PFSK-1 (cell line): Measurements from ENCODE around the gene CNTN4.

ENCODE experiments used
- FOXP2 ChIP-seq: optimal IDR thresholded peaks from 2 replicates; pipeline ENCODE3; 2011; ENCODE audit warnings: borderline replicate concordance, control low read depth, inconsistent platforms; ENCODE audit not compliant: insufficient read depth; ENCODE audit errors: extremely low read length, extremely low read depth
- POLR2AphosphoS5 ChIP-seq: IDR thresholded peaks from 2 replicates; pipeline ENCODE4 v1.6.1; 2012; ENCODE audit warnings: low read depth, mild to moderate bottlenecking, control low read depth, low read length, moderate library complexity
- SIN3A ChIP-seq: IDR thresholded peaks from 2 replicates; pipeline ENCODE4 v1.6.1; 2012; ENCODE audit warnings: mild to moderate bottlenecking, low read length, moderate library complexity, borderline replicate concordance; ENCODE audit not compliant: insufficient read depth
- TAF1 ChIP-seq: IDR thresholded peaks from 2 replicates; pipeline ENCODE4 v1.6.1; 2012; ENCODE audit warnings: low read length, control low read depth, borderline replicate concordance; ENCODE audit not compliant: insufficient read depth
- TF ChIP-seq, protein P1 (sequence below), 2 experiments: IDR thresholded peaks; 2 replicates each; pipeline versions ENCODE4 v1.6.1 to v1.8.0; 2011 to 2012; ENCODE audit warnings: low read depth in 2 of 2, low read length in 2 of 2, control low read depth in 1 of 2, inconsistent platforms in 1 of 2, mild to moderate bottlenecking in 1 of 2, moderate library complexity in 1 of 2; ENCODE audit not compliant: insufficient read depth in 1 of 2

Gene CNTN4

DNA sequence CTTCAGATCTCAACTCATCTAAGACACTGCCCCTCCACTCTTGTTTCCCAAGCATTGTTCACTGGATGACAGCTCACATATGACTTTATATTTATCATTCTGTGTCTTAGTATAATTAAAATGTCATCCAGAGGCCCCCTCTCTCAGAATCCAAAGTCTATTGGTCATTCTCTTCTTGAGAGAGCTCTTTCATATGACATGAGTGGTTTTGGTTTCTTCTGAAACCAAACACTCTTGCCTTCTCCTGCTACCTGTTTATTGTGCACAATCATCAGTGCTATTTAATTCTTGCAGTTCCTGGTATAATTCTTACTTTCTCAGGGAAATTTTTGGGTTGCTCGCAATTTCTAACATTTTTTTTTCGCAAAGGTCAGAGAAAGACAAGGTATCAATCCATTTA is 762.0 kb downstream of the CNTN4 start:
- TF ChIP-seq SIN3A (no peak), POLR2AphosphoS5 (no peak), TAF1 (no peak)

DNA sequence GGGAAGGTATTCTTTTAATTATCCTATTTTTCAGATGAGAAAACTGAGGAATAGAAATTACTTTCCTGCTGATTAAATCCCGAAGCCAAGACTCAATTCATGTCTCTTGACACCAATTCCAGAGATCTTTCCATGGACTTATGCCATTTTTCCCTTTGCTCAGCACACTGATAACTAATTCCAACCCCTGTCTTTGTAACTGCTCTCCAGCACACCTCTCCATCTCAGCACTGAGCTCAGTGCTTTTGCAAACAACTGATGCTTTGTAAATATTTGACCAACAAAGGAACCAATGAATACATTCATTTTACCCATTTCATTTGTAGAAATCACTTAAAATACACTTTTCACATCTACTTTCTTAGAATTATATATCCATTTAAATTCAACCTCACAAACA is 762.5 kb downstream of the CNTN4 start:
- TF ChIP-seq TAF1 (no peak), FOXP2 (no peak), SIN3A (no peak), POLR2AphosphoS5 (no peak)
- TF ChIP-seq, protein P1, sequence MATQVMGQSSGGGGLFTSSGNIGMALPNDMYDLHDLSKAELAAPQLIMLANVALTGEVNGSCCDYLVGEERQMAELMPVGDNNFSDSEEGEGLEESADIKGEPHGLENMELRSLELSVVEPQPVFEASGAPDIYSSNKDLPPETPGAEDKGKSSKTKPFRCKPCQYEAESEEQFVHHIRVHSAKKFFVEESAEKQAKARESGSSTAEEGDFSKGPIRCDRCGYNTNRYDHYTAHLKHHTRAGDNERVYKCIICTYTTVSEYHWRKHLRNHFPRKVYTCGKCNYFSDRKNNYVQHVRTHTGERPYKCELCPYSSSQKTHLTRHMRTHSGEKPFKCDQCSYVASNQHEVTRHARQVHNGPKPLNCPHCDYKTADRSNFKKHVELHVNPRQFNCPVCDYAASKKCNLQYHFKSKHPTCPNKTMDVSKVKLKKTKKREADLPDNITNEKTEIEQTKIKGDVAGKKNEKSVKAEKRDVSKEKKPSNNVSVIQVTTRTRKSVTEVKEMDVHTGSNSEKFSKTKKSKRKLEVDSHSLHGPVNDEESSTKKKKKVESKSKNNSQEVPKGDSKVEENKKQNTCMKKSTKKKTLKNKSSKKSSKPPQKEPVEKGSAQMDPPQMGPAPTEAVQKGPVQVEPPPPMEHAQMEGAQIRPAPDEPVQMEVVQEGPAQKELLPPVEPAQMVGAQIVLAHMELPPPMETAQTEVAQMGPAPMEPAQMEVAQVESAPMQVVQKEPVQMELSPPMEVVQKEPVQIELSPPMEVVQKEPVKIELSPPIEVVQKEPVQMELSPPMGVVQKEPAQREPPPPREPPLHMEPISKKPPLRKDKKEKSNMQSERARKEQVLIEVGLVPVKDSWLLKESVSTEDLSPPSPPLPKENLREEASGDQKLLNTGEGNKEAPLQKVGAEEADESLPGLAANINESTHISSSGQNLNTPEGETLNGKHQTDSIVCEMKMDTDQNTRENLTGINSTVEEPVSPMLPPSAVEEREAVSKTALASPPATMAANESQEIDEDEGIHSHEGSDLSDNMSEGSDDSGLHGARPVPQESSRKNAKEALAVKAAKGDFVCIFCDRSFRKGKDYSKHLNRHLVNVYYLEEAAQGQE (IDR thresholded peaks at IDR 0.05; ENCODE audit: insufficient read depth in 1 of 2, low read depth in 2 of 2, low read length in 2 of 2) = no peak

DNA sequence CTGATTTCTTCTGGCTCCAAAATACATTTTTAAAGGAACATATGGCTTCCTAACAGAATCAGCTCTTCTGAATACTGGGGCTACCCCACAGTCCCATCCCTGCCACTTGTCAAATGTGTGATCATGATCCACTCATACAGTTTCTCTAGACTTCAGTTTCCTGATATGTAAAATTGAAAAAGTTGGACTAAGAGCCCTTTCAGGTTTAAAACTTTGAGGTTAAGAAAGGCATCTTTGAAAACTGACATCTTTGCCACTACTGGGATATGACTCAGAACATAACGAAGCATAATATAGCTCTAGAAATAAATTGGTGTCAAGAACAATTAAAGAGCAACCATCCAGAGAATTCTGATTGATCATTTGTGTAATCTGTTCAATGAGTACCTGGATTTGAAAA is 763.3 kb downstream of the CNTN4 start:
- TF ChIP-seq, protein P1 (IDR thresholded peaks at IDR 0.05; ENCODE audit: insufficient read depth in 1 of 2, low read depth in 2 of 2, low read length in 2 of 2) = no peak
- TF ChIP-seq FOXP2 (no peak), SIN3A (no peak), POLR2AphosphoS5 (no peak), TAF1 (no peak)

DNA sequence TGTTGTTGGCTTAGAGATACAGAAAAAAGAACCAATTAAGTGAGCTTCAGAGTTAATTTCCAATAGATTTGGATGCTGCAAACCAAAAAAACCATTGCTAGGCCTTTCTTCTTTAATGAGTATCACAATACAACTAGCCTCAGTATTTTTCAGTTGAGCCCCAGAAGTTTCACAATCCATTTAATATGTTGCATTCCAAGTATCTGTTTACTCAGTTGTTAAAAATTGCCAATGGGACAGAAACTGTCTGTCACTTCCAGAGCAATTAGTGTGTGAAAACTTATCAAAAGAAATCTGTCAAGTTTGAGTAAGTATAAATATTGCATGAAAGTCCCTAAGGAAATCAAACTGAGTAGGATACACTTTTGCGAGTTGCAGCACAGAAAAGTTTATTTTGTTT is 763.7 kb downstream of the CNTN4 start:
- TF ChIP-seq FOXP2 = no peak
- no peak for TF ChIP-seq TAF1
- no peak for TF ChIP-seq SIN3A
- TF ChIP-seq POLR2AphosphoS5 = no peak
- TF ChIP-seq, protein P1 (IDR thresholded peaks at IDR 0.05; ENCODE audit: insufficient read depth in 1 of 2, low read depth in 2 of 2, low read length in 2 of 2) = no peak

DNA sequence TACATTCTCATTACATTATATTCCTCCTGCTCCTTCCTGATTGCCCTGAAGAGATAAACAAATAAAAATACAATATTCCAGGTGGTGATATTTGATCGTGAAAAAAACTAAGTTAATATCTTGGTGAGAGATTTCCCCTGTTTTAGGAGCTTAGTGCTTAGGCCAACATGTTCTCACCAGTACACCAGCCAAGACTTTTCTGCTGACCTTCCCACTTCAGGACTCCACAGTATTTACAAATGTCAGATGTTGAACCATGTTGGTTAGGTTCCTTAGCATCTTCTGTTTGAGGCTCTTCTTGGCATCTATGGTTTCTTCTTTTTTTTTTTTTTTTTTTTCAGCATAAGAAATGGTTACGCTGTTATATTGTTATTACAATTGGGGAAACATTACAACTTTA is 764.5 kb downstream of the CNTN4 start:
- TF ChIP-seq POLR2AphosphoS5 = no peak
- TF ChIP-seq SIN3A = no peak
- no peak for TF ChIP-seq FOXP2

DNA sequence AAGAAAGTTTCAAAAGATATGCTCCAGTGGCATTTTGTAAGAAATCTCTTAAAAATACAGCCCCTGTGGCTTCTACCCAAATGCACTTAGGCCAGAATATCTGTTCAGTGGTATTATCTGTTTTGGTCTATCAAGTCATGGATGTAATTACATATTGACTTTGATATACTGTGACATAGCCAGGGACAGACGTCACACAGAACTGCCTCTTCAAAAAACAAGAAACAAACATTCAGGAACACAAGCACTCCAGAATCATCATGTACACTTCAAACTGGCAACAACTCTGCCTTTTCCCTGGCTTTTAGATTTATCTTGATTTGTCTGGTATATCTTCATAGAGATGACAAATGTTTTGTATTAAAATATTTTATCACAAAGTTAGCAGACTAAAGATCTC is 771.2 kb downstream of the CNTN4 start:
- TF ChIP-seq SIN3A (no peak), TAF1 (no peak), POLR2AphosphoS5 (no peak), FOXP2 (no peak)
- TF ChIP-seq, protein P1 (IDR thresholded peaks at IDR 0.05; ENCODE audit: insufficient read depth in 1 of 2, low read depth in 2 of 2, low read length in 2 of 2) = no peak
